ENCODE data around the gene MAL.

- no peak for TF ChIP-seq CTCF (conservative IDR thresholded peaks at IDR 0.05; ENCODE audit: low read depth, low read length)
- TF ChIP-seq POLR2A (IDR thresholded peaks at IDR 0.05; ENCODE audit: low read depth, low read length): no peak
- TF ChIP-seq RFX5 (IDR thresholded peaks at IDR 0.05; ENCODE audit: low read depth, low read length): no peak
- no peak for TF ChIP-seq SMC3 (IDR thresholded peaks at IDR 0.05; ENCODE audit: low read depth, low read length)
- TF ChIP-seq, protein P1, sequence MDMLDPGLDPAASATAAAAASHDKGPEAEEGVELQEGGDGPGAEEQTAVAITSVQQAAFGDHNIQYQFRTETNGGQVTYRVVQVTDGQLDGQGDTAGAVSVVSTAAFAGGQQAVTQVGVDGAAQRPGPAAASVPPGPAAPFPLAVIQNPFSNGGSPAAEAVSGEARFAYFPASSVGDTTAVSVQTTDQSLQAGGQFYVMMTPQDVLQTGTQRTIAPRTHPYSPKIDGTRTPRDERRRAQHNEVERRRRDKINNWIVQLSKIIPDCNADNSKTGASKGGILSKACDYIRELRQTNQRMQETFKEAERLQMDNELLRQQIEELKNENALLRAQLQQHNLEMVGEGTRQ (IDR thresholded peaks at IDR 0.05; ENCODE audit: low read depth, low read length): no peak
- no peak for TF ChIP-seq CHD1 (IDR thresholded peaks at IDR 0.05; ENCODE audit: low read depth, low read length)
- TF ChIP-seq MAZ (IDR thresholded peaks at IDR 0.05; ENCODE audit: borderline replicate concordance, low read depth, low read length): no peak
These were observed 74.4 kb downstream of the MAL start for GRCh38 chr2:95099910-95100309.

All from IMR-90 (cell line).